HEK293T (cell line): Measurements from ENCODE around the gene LHX3.

Experiments
- ARNT ChIP-seq: fragments of 450-650 bp; IDR thresholded peaks from 2 replicates; pipeline ENCODE4 v1.6.1; 2017; ENCODE audit warnings: mild to moderate bottlenecking
- CTBP1 ChIP-seq: fragments of 450-650 bp; IDR thresholded peaks from 2 replicates; pipeline ENCODE4 v1.6.1; 2016; ENCODE audit warnings: borderline replicate concordance
- ELF4 ChIP-seq: fragments of 450-650 bp; IDR thresholded peaks from 2 replicates; pipeline ENCODE4 v1.6.1; 2017; ENCODE audit warnings: antibody characterized with exemption
- NFRKB ChIP-seq: fragments of 450-650 bp; IDR thresholded peaks from 2 replicates; pipeline ENCODE4 v1.6.1; 2016; ENCODE audit warnings: mild to moderate bottlenecking, moderate library complexity
- PKNOX1 ChIP-seq: fragments of 450-650 bp; IDR thresholded peaks from 2 replicates; pipeline ENCODE4 v1.6.1; 2016

DNA sequence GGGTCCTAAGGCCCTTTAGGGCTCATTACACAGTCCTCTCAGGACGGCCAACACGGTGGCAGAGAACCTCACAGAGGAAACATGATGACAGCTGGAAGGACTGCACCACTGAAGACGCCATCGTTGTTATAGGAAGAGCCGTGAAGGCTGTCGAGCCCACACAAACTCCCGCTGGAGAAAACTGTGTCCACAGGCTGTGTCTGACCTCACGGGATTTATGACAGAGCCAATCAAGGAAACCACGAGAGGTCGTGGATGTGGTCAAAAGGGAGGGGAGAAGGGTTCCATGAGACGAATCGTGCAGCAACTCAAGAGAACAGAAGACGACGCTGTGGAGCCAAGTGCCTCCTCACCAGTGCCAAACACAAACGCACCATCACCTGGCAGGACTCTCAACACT is 28.5 kb upstream of the LHX3 start:
- TF ChIP-seq ELF4 (no peak), CTBP1 (no peak), NFRKB (no peak), ARNT (no peak), PKNOX1 (no peak)
